ENCODE measurements around the gene HOXC9.

The HOXC9 gene

GRCh38 chr12:54010972-54011664 lies 11.2 kb downstream of the HOXC9 start:
- TF ChIP-seq GATA2 (IDR thresholded peaks at IDR 0.05; ENCODE audit: low read depth, low read length) (no peak), GATA3 (IDR thresholded peaks at IDR 0.05; ENCODE audit: low read depth, low read length) (no peak)

- TF ChIP-seq GATA3 (IDR thresholded peaks at IDR 0.05; ENCODE audit: low read depth, low read length) (no peak), GATA2 (IDR thresholded peaks at IDR 0.05; ENCODE audit: low read depth, low read length) (no peak)
These were observed 11.9 kb downstream of the HOXC9 start for GRCh38 chr12:54011665-54012532.

- TF ChIP-seq GATA2 (IDR thresholded peaks at IDR 0.05; ENCODE audit: low read depth, low read length) = no peak
- TF ChIP-seq GATA3 (IDR thresholded peaks at IDR 0.05; ENCODE audit: low read depth, low read length) = no peak
These were observed 12.9 kb downstream of the HOXC9 start for GRCh38 chr12:54012631-54013409.

GRCh38 chr12:54014377-54015017 lies 14.5 kb downstream of the HOXC9 start:
- TF ChIP-seq GATA2 (IDR thresholded peaks at IDR 0.05; ENCODE audit: low read depth, low read length) = no peak
- TF ChIP-seq GATA3 (IDR thresholded peaks at IDR 0.05; ENCODE audit: low read depth, low read length) = no peak

GRCh38 chr12:54015018-54015931 lies 15.3 kb downstream of the HOXC9 start:
- no peak for TF ChIP-seq GATA2 (IDR thresholded peaks at IDR 0.05; ENCODE audit: low read depth, low read length)
- no peak for TF ChIP-seq GATA3 (IDR thresholded peaks at IDR 0.05; ENCODE audit: low read depth, low read length)

GRCh38 chr12:54016051-54016450 lies 16.1 kb downstream of the HOXC9 start:
- TF ChIP-seq GATA2 (IDR thresholded peaks at IDR 0.05; ENCODE audit: low read depth, low read length) = no peak
- TF ChIP-seq GATA3 (IDR thresholded peaks at IDR 0.05; ENCODE audit: low read depth, low read length) = no peak

- no peak for TF ChIP-seq GATA2 (IDR thresholded peaks at IDR 0.05; ENCODE audit: low read depth, low read length)
- TF ChIP-seq GATA3 (IDR thresholded peaks at IDR 0.05; ENCODE audit: low read depth, low read length) = no peak
These were observed 16.6 kb downstream of the HOXC9 start for GRCh38 chr12:54016478-54016964.

GRCh38 chr12:54017027-54017788 lies 17.2 kb downstream of the HOXC9 start:
- TF ChIP-seq GATA3 (IDR thresholded peaks at IDR 0.05; ENCODE audit: low read depth, low read length) (no peak), GATA2 (IDR thresholded peaks at IDR 0.05; ENCODE audit: low read depth, low read length) (no peak)

GRCh38 chr12:54017878-54018467 lies 18.0 kb downstream of the HOXC9 start:
- TF ChIP-seq GATA3 (IDR thresholded peaks at IDR 0.05; ENCODE audit: low read depth, low read length) (no peak), GATA2 (IDR thresholded peaks at IDR 0.05; ENCODE audit: low read depth, low read length) (no peak)

GRCh38 chr12:54018468-54018984 lies 18.6 kb downstream of the HOXC9 start:
- no peak for TF ChIP-seq GATA2 (IDR thresholded peaks at IDR 0.05; ENCODE audit: low read depth, low read length)

GRCh38 chr12:54019091-54019811 lies 19.3 kb downstream of the HOXC9 start:
- TF ChIP-seq GATA3 (IDR thresholded peaks at IDR 0.05; ENCODE audit: low read depth, low read length) (no peak), GATA2 (IDR thresholded peaks at IDR 0.05; ENCODE audit: low read depth, low read length) (no peak)
